CD4-positive, alpha-beta memory T cell (primary cell): ENCODE measurements around the gene PLEK2. TPM values are rescaled to one million over a fixed set of nuclear protein-coding genes. Genes with fewer than 3 reads are reported as not detected.
A peak's percentile ranks its signal among the peaks of the same experiment; 100 is the strongest.

ENCODE experiments used
- CTCF ChIA-PET: fragments of 350-600 bp; sonication (Branson Sonifier 250); formaldehyde crosslinking; loops from one replicate; lab custom pipeline; 2021; ENCODE audit warnings: inconsistent platforms; ENCODE audit not compliant: partially characterized antibody; lab: Charles Lee
- POLR2A ChIA-PET: fragments of 350-600 bp; sonication (Branson Sonifier 250); formaldehyde crosslinking; loops from one replicate; lab custom pipeline; 2021; ENCODE audit not compliant: partially characterized antibody; lab: Charles Lee
- DNase-seq, 5 donors: peaks; one replicate each; pipeline versions ENCODE4 v3.0.0 to v3.0.0-alpha.2; 2020 to 2022; ENCODE audit warnings: mixed read lengths in 1 of 5
- H3K27ac ChIP-seq: one replicate; pipeline ENCODE4 v1.7.0; 2013; ENCODE audit warnings: low read depth, low read length
- H3K27me3 ChIP-seq: 2 replicates; pipeline ENCODE4 v1.7.0; 2013; ENCODE audit warnings: mild to moderate bottlenecking, low read length, moderate library complexity; ENCODE audit not compliant: insufficient read depth
- H3K36me3 ChIP-seq: 2 replicates; pipeline ENCODE4 v1.7.0; 2013; ENCODE audit warnings: mild to moderate bottlenecking, low read length, moderate library complexity; ENCODE audit not compliant: insufficient read depth
- H3K4me1 ChIP-seq: 2 replicates; pipeline ENCODE4 v1.7.0; 2013; ENCODE audit warnings: mild to moderate bottlenecking, low read length, moderate library complexity; ENCODE audit not compliant: insufficient read depth
- H3K4me3 ChIP-seq, 2 donors: one replicate each; pipeline ENCODE4 v1.7.0; 2013; ENCODE audit warnings: low read length in 2 of 2, mild to moderate bottlenecking in 1 of 2
- H3K9me3 ChIP-seq, 2 donors: one replicate each; pipeline ENCODE4 v1.7.0; 2013; ENCODE audit warnings: low read length in 2 of 2, control low read depth in 1 of 2; ENCODE audit not compliant: control insufficient read depth in 1 of 2
- H3K27ac Mint-ChIP-seq, 7 donors: one replicate each; pipeline ENCODE4 v1.8.0; 2020 to 2021; ENCODE audit warnings: mixed read lengths in 7 of 7, mild to moderate bottlenecking in 6 of 7, inconsistent platforms in 3 of 7, moderate library complexity in 3 of 7
- H3K27me3 Mint-ChIP-seq, 2 donors: one replicate each; pipeline ENCODE4 v1.8.0; 2020 to 2021; ENCODE audit warnings: mixed read lengths in 2 of 2
- H3K36me3 Mint-ChIP-seq, 2 donors: one replicate each; pipeline ENCODE4 v1.8.0; 2020 to 2021; ENCODE audit warnings: mixed read lengths in 2 of 2, inconsistent platforms in 1 of 2, mild to moderate bottlenecking in 1 of 2
- H3K4me1 Mint-ChIP-seq, 4 donors: one replicate each; pipeline ENCODE4 v1.8.0; 2020 to 2021; ENCODE audit warnings: mixed read lengths in 4 of 4, mild to moderate bottlenecking in 1 of 4
- H3K4me3 Mint-ChIP-seq, 8 donors: one replicate each; pipeline ENCODE4 v1.8.0; 2020 to 2021; ENCODE audit warnings: mixed read lengths in 8 of 8, mild to moderate bottlenecking in 7 of 8, moderate library complexity in 6 of 8, inconsistent platforms in 3 of 8
- H3K9me3 Mint-ChIP-seq, 8 donors: one replicate each; pipeline ENCODE4 v1.8.0; 2020 to 2021; ENCODE audit warnings: mixed read lengths in 8 of 8, mild to moderate bottlenecking in 5 of 8, inconsistent platforms in 3 of 8, moderate library complexity in 1 of 8
- intact Hi-C: fragments of 100-400 bp; cut with micrococcal nuclease; formaldehyde crosslinking; loops from one replicate; pipeline ENCODE4 v1.15.1; 2023
- polyA plus RNA-seq, 2 donors: library from polyadenylated mRNA; unstranded; fragments of 300-500 nt; fragmentation: Illumina TruSeq; gene quantifications; one replicate each; pipeline ENCODE4 v1.2.3, GENCODE V29; 2021
- total RNA-seq, 2 experiments: library from RNA; stranded (reverse); gene quantifications; one replicate each; pipeline ENCODE4 v1.2.3, GENCODE V29; 2021

Gene PLEK2
- total and polyA plus RNA-seq, 4 experiments from 2014 or later: 1.9 to 4.1 (median 2.5) TPM

DNA sequence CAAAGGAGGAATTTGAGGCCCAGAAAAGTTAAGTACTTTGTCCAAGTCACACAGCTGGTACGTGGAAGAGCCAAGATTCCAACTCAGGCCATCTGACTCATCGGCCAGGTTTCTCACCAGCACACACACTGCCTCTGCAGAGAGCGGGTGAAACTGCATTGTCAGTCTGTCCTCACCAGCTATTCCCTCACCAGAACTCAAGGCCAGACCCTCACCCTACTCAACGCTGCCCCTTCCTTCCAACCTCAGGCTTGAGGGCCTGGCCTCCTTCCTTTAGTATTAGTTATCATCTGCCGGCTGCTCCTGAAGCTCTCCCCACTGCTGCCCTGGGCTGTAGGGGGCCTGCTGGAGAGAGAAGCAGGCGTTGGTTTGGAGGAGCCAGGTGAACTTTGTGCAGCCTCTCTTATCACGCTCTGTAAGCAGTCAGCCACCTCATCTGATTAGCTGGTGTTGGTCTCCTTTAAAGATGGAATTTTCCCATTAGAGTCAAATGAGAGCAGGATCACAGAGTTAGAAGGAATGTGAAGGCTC is 16.6 kb upstream of the PLEK2 start:
- no peaks in the 10 kb centered on the region for H3K27me3 ChIP-seq
- ChIA-PET POLR2A (interaction anchor here (2.2 to 2.4 kb wide), 2 partner anchors 143 to 276 kb away, joined by 7 to 13 read pairs; no protein-coding TSS in a partner anchor), CTCF (interaction anchor here (0.5 to 8.7 kb wide), 20 partner anchors 12 to 1271 kb away, joined by 3 to 324 read pairs (median 8); partner anchors contain the start of genes ARG2, PIGH and TMEM229B)
- H3K27ac ChIP-seq: no peak overlapping the region
- H3K4me1 ChIP-seq: peaks cover 7% of the 10 kb centered on the region
- Mint-ChIP-seq H3K9me3 (peaks cover 0 to 2% (median 0%) of the 10 kb centered on the region in 8 donors), H3K36me3 (no peaks in the 10 kb centered on the region), H3K27me3 (peaks cover 10 to 26% of the 10 kb centered on the region in 2 donors), H3K4me1 (no peaks in the 10 kb centered on the region), H3K27ac (peak overlapping the region in 1 of 7 donors; percentile 72), H3K4me3 (no peak overlapping the region)
- H3K36me3 ChIP-seq: no peaks in the 10 kb centered on the region
- DNase-seq: no peak
- intact Hi-C loops: no loop called here
- H3K9me3 ChIP-seq: no peaks in the 10 kb centered on the region
- H3K4me3 ChIP-seq: no peak overlapping the region

DNA sequence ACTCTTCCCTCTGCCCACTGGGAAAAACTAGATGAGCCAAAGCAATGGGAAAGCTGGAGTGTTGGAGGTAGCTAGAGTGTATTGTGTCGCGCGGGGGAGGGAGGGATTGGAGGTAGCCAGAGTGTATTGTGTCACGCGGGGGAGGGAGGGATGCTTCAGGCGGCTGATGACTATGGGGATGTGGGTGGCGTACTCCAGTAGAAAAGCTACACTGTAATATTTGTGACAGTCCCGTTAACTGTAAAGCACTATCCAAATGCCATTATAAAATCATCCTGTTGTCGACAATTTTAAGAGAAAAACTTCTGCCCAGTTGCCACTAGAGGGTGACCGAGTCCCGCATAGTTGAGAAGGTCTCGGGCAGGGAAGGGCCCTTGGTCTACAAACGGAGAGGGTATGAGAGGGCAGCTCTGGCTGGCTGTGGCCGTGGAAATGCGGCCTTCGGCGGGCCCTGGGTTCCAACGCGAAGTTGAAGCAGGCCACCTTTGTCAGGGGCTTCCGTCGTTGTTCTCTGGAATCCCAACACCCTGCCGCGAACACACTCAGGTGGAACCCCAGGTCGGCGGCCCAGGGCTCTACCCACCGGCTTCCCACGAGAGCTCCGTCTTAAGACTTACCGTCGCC is 15.1 kb upstream of the PLEK2 start:
- Mint-ChIP-seq H3K27ac (no peak overlapping the region), H3K4me3 (no peak overlapping the region), H3K27me3 (peaks cover 12 to 21% of the 10 kb centered on the region in 2 donors), H3K9me3 (peaks cover 0 to 2% (median 0%) of the 10 kb centered on the region in 8 donors), H3K4me1 (no peaks in the 10 kb centered on the region), H3K36me3 (no peaks in the 10 kb centered on the region)
- intact Hi-C loops: loop anchor here (1.0 kb wide), 3 partner anchors 172 to 277 kb away; no protein-coding TSS in a partner anchor
- no peaks in the 10 kb centered on the region for H3K27me3 ChIP-seq
- no peaks in the 10 kb centered on the region for H3K9me3 ChIP-seq
- H3K4me1 ChIP-seq: peaks cover 7% of the 10 kb centered on the region
- H3K27ac ChIP-seq: no peak overlapping the region
- H3K36me3 ChIP-seq: no peaks in the 10 kb centered on the region
- POLR2A ChIA-PET: interaction anchor here (1.6 to 2.4 kb wide), 3 partner anchors 144 to 277 kb away, joined by 4 to 13 read pairs (median 7); partner anchors contain the start of gene ARG2
- peak; percentile 73 to 76 (median 74) for DNase-seq
- H3K4me3 ChIP-seq: no peak overlapping the region
- CTCF ChIA-PET: interaction anchor here (0.7 to 8.7 kb wide), 50 partner anchors 9 to 284 kb away, joined by 3 to 324 read pairs (median 4); partner anchors contain the start of genes ARG2, PIGH and TMEM229B

GRCh38 chr14:67426161-67426560 is 14.2 kb upstream of the PLEK2 start:
- Histone ChIP-seq H3K27ac (no peak overlapping the region), H3K4me1 (peaks cover 7% of the 10 kb centered on the region), H3K4me3 (no peak overlapping the region), H3K27me3 (no peaks in the 10 kb centered on the region), H3K9me3 (no peaks in the 10 kb centered on the region), H3K36me3 (no peaks in the 10 kb centered on the region)
- ChIA-PET CTCF (interaction anchor here (0.8 to 8.7 kb wide), 19 partner anchors 10 to 278 kb away, joined by 3 to 324 read pairs (median 10); no protein-coding TSS in a partner anchor), POLR2A (interaction anchor here (2.4 kb wide), 1 partner anchor 145 kb away, joined by 13 read pairs; no protein-coding TSS in a partner anchor)
- no peak overlapping the region for H3K4me3 Mint-ChIP-seq
- peaks cover 0 to 2% (median 0%) of the 10 kb centered on the region in 8 donors for H3K9me3 Mint-ChIP-seq
- intact Hi-C loops: no loop called here
- no peak overlapping the region for H3K27ac Mint-ChIP-seq
- H3K4me1 Mint-ChIP-seq: no peaks in the 10 kb centered on the region
- no peaks in the 10 kb centered on the region for H3K36me3 Mint-ChIP-seq
- H3K27me3 Mint-ChIP-seq: peaks cover 12 to 21% of the 10 kb centered on the region in 2 donors
- DNase-seq: no peak

GRCh38 chr14:67425608-67426007 is 13.6 kb upstream of the PLEK2 start:
- peaks cover 7% of the 10 kb centered on the region for H3K4me1 ChIP-seq
- H3K27ac Mint-ChIP-seq: no peak overlapping the region
- H3K27me3 Mint-ChIP-seq: peaks cover 12 to 21% of the 10 kb centered on the region in 2 donors
- intact Hi-C loops: no loop called here
- no peak overlapping the region for H3K4me3 Mint-ChIP-seq
- no peak overlapping the region for H3K4me3 ChIP-seq
- H3K9me3 ChIP-seq: no peaks in the 10 kb centered on the region
- no peaks in the 10 kb centered on the region for H3K36me3 ChIP-seq
- no peaks in the 10 kb centered on the region for H3K36me3 Mint-ChIP-seq
- H3K4me1 Mint-ChIP-seq: no peaks in the 10 kb centered on the region
- peaks cover 0 to 2% (median 0%) of the 10 kb centered on the region in 8 donors for H3K9me3 Mint-ChIP-seq
- no peak for DNase-seq
- H3K27ac ChIP-seq: no peak overlapping the region
- H3K27me3 ChIP-seq: no peaks in the 10 kb centered on the region
- CTCF ChIA-PET: interaction anchor here (1.0 to 8.7 kb wide), 8 partner anchors 10 to 278 kb away, joined by 3 to 324 read pairs (median 8); partner anchors contain the start of gene TMEM229B
- POLR2A ChIA-PET: no interaction called here

DNA sequence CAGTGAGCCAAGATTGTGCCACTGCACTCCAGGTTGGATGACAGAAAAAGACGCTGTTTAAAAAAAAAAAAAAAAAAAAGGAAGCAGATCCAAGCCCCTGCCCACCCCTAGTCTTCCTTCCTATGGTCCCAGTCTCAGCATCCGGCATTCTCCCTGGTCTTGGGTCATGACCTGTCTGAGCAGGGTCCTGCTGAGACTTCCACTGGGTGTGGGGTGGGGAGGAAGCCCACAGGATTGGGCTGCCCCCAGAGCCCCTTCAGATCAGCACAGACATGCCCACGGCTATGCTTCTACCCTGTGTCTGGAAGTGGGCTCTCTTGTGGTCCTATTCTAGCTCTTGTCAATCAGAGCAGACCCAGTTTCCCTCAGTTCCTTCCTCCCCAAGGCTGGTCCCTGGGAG is 12.6 kb upstream of the PLEK2 start:
- ChIA-PET CTCF (interaction anchor here (0.7 to 8.7 kb wide), 11 partner anchors 9 to 280 kb away, joined by 3 to 324 read pairs (median 5); partner anchors contain the start of gene TMEM229B), POLR2A (no interaction called here)
- Mint-ChIP-seq H3K4me3 (no peak overlapping the region), H3K27me3 (peaks cover 12 to 16% of the 10 kb centered on the region in 2 donors), H3K9me3 (peaks cover 0 to 2% (median 0%) of the 10 kb centered on the region in 8 donors), H3K4me1 (no peaks in the 10 kb centered on the region), H3K27ac (no peak overlapping the region), H3K36me3 (no peaks in the 10 kb centered on the region)
- DNase-seq: no peak
- no peaks in the 10 kb centered on the region for H3K9me3 ChIP-seq
- no peaks in the 10 kb centered on the region for H3K36me3 ChIP-seq
- H3K27me3 ChIP-seq: no peaks in the 10 kb centered on the region
- H3K27ac ChIP-seq: no peak overlapping the region
- intact Hi-C loops: no loop called here
- no peak overlapping the region for H3K4me3 ChIP-seq
- H3K4me1 ChIP-seq: peaks cover 7% of the 10 kb centered on the region

DNA sequence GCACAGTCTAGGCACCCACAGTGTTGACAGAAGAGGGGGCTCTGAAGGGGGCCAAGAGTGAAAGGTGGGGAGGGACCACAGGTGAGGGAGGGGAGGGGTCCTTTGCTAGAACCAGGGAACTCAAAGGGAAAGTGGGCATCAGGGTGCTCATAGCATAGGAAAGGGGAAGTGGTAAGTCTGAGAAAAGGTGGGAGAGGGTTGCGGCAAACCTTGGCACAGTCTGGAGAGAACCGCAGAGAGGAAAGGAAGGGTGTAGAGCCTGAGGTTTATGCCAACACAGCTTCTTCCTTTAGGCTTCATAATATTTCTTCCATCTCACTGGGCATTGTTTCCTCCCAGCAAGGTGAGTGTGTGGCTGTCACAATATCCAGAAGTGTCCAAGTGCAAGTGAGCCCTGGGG is 11.5 kb upstream of the PLEK2 start:
- Histone ChIP-seq H3K27ac (no peak overlapping the region), H3K4me1 (peaks cover 7% of the 10 kb centered on the region), H3K4me3 (no peak overlapping the region), H3K27me3 (no peaks in the 10 kb centered on the region), H3K9me3 (no peaks in the 10 kb centered on the region), H3K36me3 (no peaks in the 10 kb centered on the region)
- no peak overlapping the region for H3K4me3 Mint-ChIP-seq
- H3K27me3 Mint-ChIP-seq: peaks cover 10 to 15% of the 10 kb centered on the region in 2 donors
- DNase-seq: no peak
- H3K36me3 Mint-ChIP-seq: no peaks in the 10 kb centered on the region
- intact Hi-C loops: loop anchor here (1.0 kb wide), 1 partner anchor 281 kb away; no protein-coding TSS in a partner anchor
- no peaks in the 10 kb centered on the region for H3K4me1 Mint-ChIP-seq
- no peaks in the 10 kb centered on the region for H3K9me3 Mint-ChIP-seq
- POLR2A ChIA-PET: no interaction called here
- no peak overlapping the region for H3K27ac Mint-ChIP-seq
- CTCF ChIA-PET: interaction anchor here (0.5 to 10.7 kb wide), 8 partner anchors 10 to 1064 kb away, joined by 3 to 324 read pairs (median 3); no protein-coding TSS in a partner anchor
